GM13977 (cell line): Measurements from ENCODE around the gene GLT1D1.

Experiments used
- DNase-seq: peaks from one replicate; pipeline ENCODE4 v3.0.0; 2012; ENCODE audit warnings: low spot score
- in situ Hi-C: fragments of 300-500 bp; cut with MboI; formaldehyde crosslinking; loops from one replicate; pipeline ENCODE4 v1.12.0; 2022; ENCODE audit warnings: low sequenced_read_pairs, low pct_unique_long_range_greater_than_20kb, mixed read lengths, inconsistent platforms; ENCODE audit not compliant: unreplicated experiment
- TF ChIP-seq, protein P1 (sequence below): IDR thresholded peaks from 2 replicates; pipeline ENCODE4 v1.5.1; 2012; ENCODE audit warnings: mild to moderate bottlenecking, control low read depth; ENCODE audit not compliant: insufficient read depth; ENCODE audit errors: extremely low read depth, missing control alignments

Gene GLT1D1

GRCh38 chr12:129001826-129002225, 148.5 kb downstream of the GLT1D1 start:
- TF ChIP-seq, protein P1, sequence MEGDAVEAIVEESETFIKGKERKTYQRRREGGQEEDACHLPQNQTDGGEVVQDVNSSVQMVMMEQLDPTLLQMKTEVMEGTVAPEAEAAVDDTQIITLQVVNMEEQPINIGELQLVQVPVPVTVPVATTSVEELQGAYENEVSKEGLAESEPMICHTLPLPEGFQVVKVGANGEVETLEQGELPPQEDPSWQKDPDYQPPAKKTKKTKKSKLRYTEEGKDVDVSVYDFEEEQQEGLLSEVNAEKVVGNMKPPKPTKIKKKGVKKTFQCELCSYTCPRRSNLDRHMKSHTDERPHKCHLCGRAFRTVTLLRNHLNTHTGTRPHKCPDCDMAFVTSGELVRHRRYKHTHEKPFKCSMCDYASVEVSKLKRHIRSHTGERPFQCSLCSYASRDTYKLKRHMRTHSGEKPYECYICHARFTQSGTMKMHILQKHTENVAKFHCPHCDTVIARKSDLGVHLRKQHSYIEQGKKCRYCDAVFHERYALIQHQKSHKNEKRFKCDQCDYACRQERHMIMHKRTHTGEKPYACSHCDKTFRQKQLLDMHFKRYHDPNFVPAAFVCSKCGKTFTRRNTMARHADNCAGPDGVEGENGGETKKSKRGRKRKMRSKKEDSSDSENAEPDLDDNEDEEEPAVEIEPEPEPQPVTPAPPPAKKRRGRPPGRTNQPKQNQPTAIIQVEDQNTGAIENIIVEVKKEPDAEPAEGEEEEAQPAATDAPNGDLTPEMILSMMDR: no peak
- in situ Hi-C loops: no loop called here
- no peak for DNase-seq

- in situ Hi-C loops: no loop called here
- no peak for DNase-seq
- TF ChIP-seq, protein P1: no peak
Measured at GRCh38 chr12:129002427-129002826, 149.1 kb downstream of the GLT1D1 start.

DNA sequence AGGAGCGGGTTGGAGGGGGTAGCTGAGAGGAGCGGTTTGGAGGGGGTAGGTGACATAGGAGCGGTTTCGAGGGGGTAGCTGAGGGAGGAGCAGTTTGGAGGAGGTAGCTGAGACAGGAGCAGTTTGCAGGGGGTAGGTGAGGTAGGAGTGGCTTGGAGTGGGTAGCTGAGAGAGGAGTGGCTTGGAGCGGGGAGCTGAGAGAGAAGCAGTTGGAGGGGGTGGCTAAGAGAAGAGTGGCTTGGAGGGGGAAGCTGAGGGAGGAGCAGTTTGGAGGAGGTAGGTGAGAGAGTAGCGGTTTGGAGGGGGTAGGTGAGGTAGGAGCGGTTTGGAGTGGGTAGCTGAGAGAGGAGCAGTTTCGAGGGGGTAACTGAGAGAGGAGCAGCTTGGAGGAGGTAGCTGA, 152.1 kb downstream of the GLT1D1 start:
- in situ Hi-C loops: no loop called here

GRCh38 chr12:129005829-129006228, 152.6 kb downstream of the GLT1D1 start:
- TF ChIP-seq, protein P1: no peak
- in situ Hi-C loops: no loop called here
- no peak for DNase-seq

More for the DNA sequence above, 152.1 kb downstream of the GLT1D1 start:
- no peak for DNase-seq
- TF ChIP-seq, protein P1: no peak

- TF ChIP-seq, protein P1: no peak
- in situ Hi-C loops: no loop called here
- DNase-seq: no peak
Measured at GRCh38 chr12:129009833-129010622, 156.8 kb downstream of the GLT1D1 start.

GRCh38 chr12:129016159-129016558, 162.9 kb downstream of the GLT1D1 start:
- in situ Hi-C loops: no loop called here
- TF ChIP-seq, protein P1: no peak
- no peak for DNase-seq

DNA sequence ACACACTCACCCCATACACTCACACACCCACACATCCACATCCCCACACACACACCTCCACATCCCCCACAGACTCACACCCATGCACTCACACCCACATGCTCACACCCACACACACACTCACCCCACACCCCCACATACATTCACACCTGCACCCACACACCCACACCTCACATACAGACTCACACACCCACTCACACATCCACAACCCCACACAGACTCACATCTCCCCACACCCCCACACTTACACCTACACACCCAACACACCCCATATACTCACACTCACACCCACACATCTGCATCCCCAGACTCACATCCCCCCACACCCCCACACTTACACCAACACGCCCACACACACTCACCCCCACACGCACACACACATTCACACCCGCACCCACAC, 171.8 kb downstream of the GLT1D1 start:
- no peak for DNase-seq
- TF ChIP-seq, protein P1: no peak
- in situ Hi-C loops: no loop called here
